WTC11 (cell line): ENCODE measurements around the gene MAEA. TPM values are rescaled to one million over a fixed set of nuclear protein-coding genes. Genes with fewer than 3 reads are reported as not detected.
A peak's percentile ranks its signal among the peaks of the same experiment; 100 is the strongest.

ENCODE experiments used
- ATAC-seq: fragments of 200-7000 bp; cut with Tn5 transposase; 2 replicates; pipeline ENCODE4 v1.10.0; 2021; ENCODE audit warnings: mild to moderate bottlenecking, moderate library complexity
- CTCF ChIA-PET: fragments of 300-600 bp; sonication (Branson Sonifier 250); formaldehyde crosslinking; loops from one replicate; lab custom pipeline; 2021; ENCODE audit warnings: antibody characterized with exemption; lab: Charles Lee
- POLR2A ChIA-PET: fragments of 350-600 bp; sonication (Branson Sonifier 250); formaldehyde crosslinking; loops from one replicate; lab custom pipeline; 2021; ENCODE audit warnings: antibody characterized with exemption; lab: Charles Lee
- DNase-seq: peaks from one replicate; pipeline ENCODE4 v3.0.0; 2021; ENCODE audit warnings: low spot score
- H3K27ac Mint-ChIP-seq: 2 replicates; pipeline ENCODE4 v1.8.0; 2021; ENCODE audit warnings: mixed read lengths
- H3K27me3 Mint-ChIP-seq: 2 replicates; pipeline ENCODE4 v1.8.0; 2021; ENCODE audit warnings: low read depth, mild to moderate bottlenecking, moderate library complexity, mixed read lengths
- H3K36me3 Mint-ChIP-seq: 2 replicates; pipeline ENCODE4 v1.8.0; 2021; ENCODE audit warnings: mixed read lengths
- H3K4me1 Mint-ChIP-seq: 2 replicates; pipeline ENCODE4 v1.8.0; 2022; ENCODE audit warnings: mixed read lengths
- H3K4me3 Mint-ChIP-seq: 2 replicates; pipeline ENCODE4 v1.8.0; 2021; ENCODE audit warnings: mild to moderate bottlenecking, moderate library complexity, mixed read lengths
- H3K9me3 Mint-ChIP-seq: 2 replicates; pipeline ENCODE4 v1.8.0; 2021; ENCODE audit warnings: mixed read lengths
- AFF4 ChIP-seq: sonication (generic); formaldehyde crosslinking; IDR thresholded peaks from 2 replicates; pipeline ENCODE4 v1.8.1; 2023; ENCODE audit warnings: mild to moderate bottlenecking, missing genetic modification reagents, borderline replicate concordance
- ATF6 ChIP-seq: sonication (generic); formaldehyde crosslinking; IDR thresholded peaks from 2 replicates; pipeline ENCODE4 v1.8.1; 2023; ENCODE audit warnings: mild to moderate bottlenecking, missing genetic modification reagents
- CDX4 ChIP-seq: fragments of 250-450 bp; sonication (Bioruptor Pico); IDR thresholded peaks from 2 replicates; pipeline ENCODE4 v1.9.0; 2021; ENCODE audit warnings: moderate library complexity, mild to moderate bottlenecking, inconsistent platforms, borderline replicate concordance
- ESRRA ChIP-seq: sonication (generic); formaldehyde crosslinking; IDR thresholded peaks from 2 replicates; pipeline ENCODE4 v1.8.1; 2022; ENCODE audit warnings: mild to moderate bottlenecking, missing genetic modification reagents, borderline replicate concordance
- ETV6 ChIP-seq: sonication (generic); formaldehyde crosslinking; IDR thresholded peaks from 2 replicates; pipeline ENCODE4 v1.8.1; 2022; ENCODE audit warnings: mild to moderate bottlenecking, missing genetic modification reagents
- HMGA2 ChIP-seq: fragments of 250-450 bp; sonication (Bioruptor Pico); IDR thresholded peaks from 2 replicates; pipeline ENCODE4 v1.4.0; 2021; ENCODE audit warnings: mild to moderate bottlenecking, moderate library complexity
- MXD4 ChIP-seq: fragments of 250-450 bp; sonication (Bioruptor Pico); IDR thresholded peaks from 2 replicates; pipeline ENCODE4 v1.8.0; 2021; ENCODE audit warnings: mild to moderate bottlenecking, moderate library complexity, borderline replicate concordance
- OVOL2 ChIP-seq: fragments of 250-450 bp; sonication (Bioruptor Pico); IDR thresholded peaks from 2 replicates; pipeline ENCODE4 v1.9.0; 2021; ENCODE audit warnings: mild to moderate bottlenecking, borderline replicate concordance
- SMAD3 ChIP-seq: sonication (generic); formaldehyde crosslinking; IDR thresholded peaks from 2 replicates; pipeline ENCODE4 v1.8.0; 2022; ENCODE audit warnings: missing genetic modification reagents, mild to moderate bottlenecking, borderline replicate concordance
- SP1 ChIP-seq: sonication (generic); formaldehyde crosslinking; conservative IDR thresholded peaks from 2 replicates; pipeline ENCODE4 v1.8.1; 2022; ENCODE audit warnings: missing genetic modification reagents
- ZMAT4 ChIP-seq: fragments of 250-450 bp; sonication (Bioruptor Pico); IDR thresholded peaks from 2 replicates; pipeline ENCODE4 v1.9.0; 2021; ENCODE audit warnings: mild to moderate bottlenecking
- ZNF121 ChIP-seq: sonication (generic); formaldehyde crosslinking; IDR thresholded peaks from 2 replicates; pipeline ENCODE4 v1.8.0; 2023; ENCODE audit warnings: missing genetic modification reagents
- ZNF423 ChIP-seq: fragments of 250-450 bp; sonication (Bioruptor Pico); IDR thresholded peaks from 2 replicates; pipeline ENCODE4 v2.1.2; 2022; ENCODE audit warnings: mild to moderate bottlenecking, moderate library complexity
- ZNF671 ChIP-seq: fragments of 250-450 bp; sonication (Bioruptor Pico); IDR thresholded peaks from 2 replicates; pipeline ENCODE4 v1.8.0; 2021; ENCODE audit warnings: mild to moderate bottlenecking
- total RNA-seq: library from RNA; stranded (reverse); gene quantifications from 3 replicates; pipeline ENCODE4 v1.2.3, GENCODE V29; 2021
- TF ChIP-seq, protein P1 (sequence below): sonication (generic); formaldehyde crosslinking; IDR thresholded peaks from 2 replicates; pipeline ENCODE4 v1.8.1; 2023; ENCODE audit warnings: mild to moderate bottlenecking, missing genetic modification reagents, moderate library complexity
- TF ChIP-seq, protein P2 (sequence below): sonication (generic); formaldehyde crosslinking; IDR thresholded peaks from 2 replicates; pipeline ENCODE4 v1.8.1; 2023; ENCODE audit warnings: mild to moderate bottlenecking, missing genetic modification reagents

Gene MAEA
- total RNA-seq, 1 experiment from 2014 or later: 86.9 TPM

- TF ChIP-seq, protein P1, sequence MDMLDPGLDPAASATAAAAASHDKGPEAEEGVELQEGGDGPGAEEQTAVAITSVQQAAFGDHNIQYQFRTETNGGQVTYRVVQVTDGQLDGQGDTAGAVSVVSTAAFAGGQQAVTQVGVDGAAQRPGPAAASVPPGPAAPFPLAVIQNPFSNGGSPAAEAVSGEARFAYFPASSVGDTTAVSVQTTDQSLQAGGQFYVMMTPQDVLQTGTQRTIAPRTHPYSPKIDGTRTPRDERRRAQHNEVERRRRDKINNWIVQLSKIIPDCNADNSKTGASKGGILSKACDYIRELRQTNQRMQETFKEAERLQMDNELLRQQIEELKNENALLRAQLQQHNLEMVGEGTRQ (CRISPR knock-in tag): no peak
- TF ChIP-seq SMAD3 (no peak), ESRRA (no peak), ZMAT4 (CRISPR knock-in tag) (no peak), SP1 (CRISPR knock-in tag) (no peak)
- TF ChIP-seq, protein P2, sequence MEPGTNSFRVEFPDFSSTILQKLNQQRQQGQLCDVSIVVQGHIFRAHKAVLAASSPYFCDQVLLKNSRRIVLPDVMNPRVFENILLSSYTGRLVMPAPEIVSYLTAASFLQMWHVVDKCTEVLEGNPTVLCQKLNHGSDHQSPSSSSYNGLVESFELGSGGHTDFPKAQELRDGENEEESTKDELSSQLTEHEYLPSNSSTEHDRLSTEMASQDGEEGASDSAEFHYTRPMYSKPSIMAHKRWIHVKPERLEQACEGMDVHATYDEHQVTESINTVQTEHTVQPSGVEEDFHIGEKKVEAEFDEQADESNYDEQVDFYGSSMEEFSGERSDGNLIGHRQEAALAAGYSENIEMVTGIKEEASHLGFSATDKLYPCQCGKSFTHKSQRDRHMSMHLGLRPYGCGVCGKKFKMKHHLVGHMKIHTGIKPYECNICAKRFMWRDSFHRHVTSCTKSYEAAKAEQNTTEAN: no peak
These were observed 85.5 kb downstream of the MAEA start (continued) for GRCh38 chr4:1375051-1375721.

DNA sequence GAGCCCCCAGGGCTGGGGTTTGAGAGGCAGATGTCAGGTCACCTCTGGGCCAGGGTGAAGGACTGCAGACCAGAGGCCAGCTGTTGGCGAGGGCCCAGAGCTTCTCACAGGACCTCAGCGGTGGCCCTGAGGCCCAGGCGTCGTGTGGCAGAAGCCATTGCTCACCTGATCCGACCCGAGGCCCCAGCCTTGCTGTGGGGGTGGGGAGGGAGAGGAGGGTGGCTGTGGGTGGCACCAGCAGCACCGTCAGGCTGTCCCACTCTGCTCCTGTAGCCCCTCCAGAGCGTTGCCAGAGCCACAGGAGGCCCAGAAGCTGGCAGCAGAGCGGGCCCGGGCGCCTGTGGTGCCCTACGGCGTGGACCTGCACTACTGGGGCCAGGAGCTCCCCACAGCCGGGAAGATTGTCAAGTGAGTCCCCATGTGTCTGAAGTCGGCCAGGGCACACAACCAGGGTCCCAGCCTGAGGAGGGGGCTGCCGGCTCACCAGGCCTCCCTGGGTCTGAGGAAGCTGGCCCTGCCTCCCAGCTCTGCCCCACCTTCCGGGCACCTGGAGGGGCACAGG lies 86.2 kb downstream of the MAEA start:
- Mint-ChIP-seq H3K4me1 (no peaks in the 10 kb centered on the region), H3K36me3 (peaks cover 14% of the 10 kb centered on the region; the same call in 1 of the 2 replicates)
- CTCF ChIA-PET: interaction anchor here (0.6 to 1.7 kb wide), 4 partner anchors 15 to 25 kb away, joined by 3 to 9 read pairs (median 4); no protein-coding TSS in a partner anchor

More for the DNA sequence above, 86.2 kb downstream of the MAEA start:
- H3K27me3 Mint-ChIP-seq: no peaks in the 10 kb centered on the region; the same call in 1 of the 2 replicates
- no peak for TF ChIP-seq CDX4 (CRISPR knock-in tag)
- no peak for TF ChIP-seq MXD4 (CRISPR knock-in tag)
- no peak for TF ChIP-seq AFF4 (CRISPR knock-in tag)
- no peak for TF ChIP-seq HMGA2 (CRISPR knock-in tag)
- TF ChIP-seq ATF6: no peak
- TF ChIP-seq ZNF423 (CRISPR knock-in tag): no peak
- TF ChIP-seq ZNF121 (CRISPR knock-in tag): no peak
- no peak for TF ChIP-seq ETV6 (CRISPR knock-in tag)
- TF ChIP-seq OVOL2 (CRISPR knock-in tag): no peak
- no peak for TF ChIP-seq ZNF671 (CRISPR knock-in tag)
- no peaks in the 10 kb centered on the region for H3K9me3 Mint-ChIP-seq
- no peak overlapping the region for H3K4me3 Mint-ChIP-seq
- H3K27ac Mint-ChIP-seq: no peak overlapping the region
- POLR2A ChIA-PET: no interaction called here
- ATAC-seq (no peak), DNase-seq (peak; percentile 5)
